HG02973 (cell line): ENCODE data around the gene MTMR1.

Experiments used
- ATAC-seq: cut with Tn5 transposase; IDR thresholded peaks from one replicate; pipeline ENCODE4 v1.9.1; 2021; ENCODE audit warnings: moderate library complexity; ENCODE audit not compliant: unreplicated experiment

Gene MTMR1

DNA sequence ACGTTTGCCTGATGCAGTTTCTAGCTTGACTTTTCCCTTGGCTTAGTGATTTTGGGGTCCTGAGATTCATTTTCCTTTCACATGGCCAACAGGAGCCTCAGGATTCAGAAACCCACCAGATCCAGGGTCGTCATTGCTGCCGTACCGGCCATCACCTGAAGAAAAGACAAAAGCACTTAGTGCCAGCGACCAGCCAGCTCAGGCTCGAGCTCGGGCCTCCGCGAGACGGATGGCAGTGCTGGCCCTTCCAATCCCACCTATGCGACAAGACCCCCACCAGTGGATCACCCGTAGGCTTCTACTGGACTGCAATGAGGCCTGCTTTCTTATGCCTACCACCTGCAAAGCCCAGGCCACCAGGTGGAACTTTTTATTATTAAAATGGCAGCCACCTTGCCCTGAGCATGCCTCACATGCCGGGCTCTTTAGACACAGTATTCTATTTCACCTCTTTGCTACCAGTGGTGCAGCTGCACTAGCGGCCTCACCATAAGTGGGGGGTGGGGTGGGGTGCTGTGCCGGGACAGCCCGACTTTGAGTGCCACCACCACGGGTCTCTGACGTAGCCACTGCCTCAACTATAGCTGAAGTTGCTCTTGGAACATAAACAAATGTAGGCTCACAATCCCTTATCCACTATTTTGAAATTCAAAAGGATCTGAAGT is 84.3 kb downstream of the MTMR1 start:
- no peak for ATAC-seq

DNA sequence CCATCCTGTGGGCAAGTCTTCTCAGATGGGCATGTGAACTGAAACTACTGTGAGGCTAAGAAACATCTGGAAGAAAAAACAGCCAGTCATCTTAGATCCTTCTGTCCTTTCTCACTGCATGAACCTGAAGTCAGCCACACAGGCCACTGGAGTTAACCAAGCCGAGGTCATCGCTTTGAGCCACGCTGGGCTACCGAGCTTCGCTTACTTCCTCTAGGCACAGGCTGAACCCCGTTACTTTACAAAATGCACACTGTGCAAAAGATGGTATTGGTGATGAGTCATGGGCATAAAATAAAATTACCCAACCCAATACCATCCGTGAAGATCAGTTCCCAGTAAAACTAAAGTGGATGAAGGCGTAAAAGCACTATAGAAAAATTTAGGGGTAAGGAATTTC is 86.2 kb downstream of the MTMR1 start:
- ATAC-seq: no peak

DNA sequence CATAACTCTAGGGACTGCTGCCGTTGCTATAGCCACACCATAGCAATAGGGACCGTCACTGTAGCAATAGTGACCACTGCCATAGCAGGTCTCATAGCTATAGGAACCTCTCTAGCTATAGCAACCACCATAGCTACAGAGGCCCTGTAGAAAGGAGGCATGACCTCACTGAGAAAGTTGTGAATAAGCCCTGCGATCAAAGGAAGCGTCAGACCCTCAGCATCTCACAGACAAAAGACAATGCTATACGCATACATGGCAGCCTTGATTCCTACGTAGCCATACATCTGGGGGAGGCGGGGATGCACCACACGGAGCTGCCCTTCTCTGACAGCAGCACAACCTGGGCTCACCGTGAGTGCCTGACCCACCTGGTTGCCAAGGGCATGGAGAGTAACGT is 88.5 kb downstream of the MTMR1 start:
- ATAC-seq: no peak

DNA sequence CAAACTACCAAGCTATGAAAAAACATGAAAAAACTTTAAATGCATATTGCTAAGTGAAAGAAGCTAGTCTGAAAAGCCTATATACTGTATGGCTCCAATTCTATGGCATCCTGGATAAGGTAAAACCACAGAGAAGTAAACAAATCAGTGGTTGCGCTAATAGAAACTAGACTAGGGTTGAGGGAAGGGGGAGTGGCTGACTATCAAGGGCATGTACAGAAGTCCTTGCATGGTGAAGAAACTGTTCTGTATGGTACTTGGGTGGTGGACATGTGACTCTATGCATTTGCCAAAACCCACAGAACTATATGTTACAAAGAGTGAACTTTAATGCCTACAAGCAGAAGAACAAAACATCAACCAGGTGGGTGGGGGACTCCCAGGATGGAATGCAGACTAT is 96.8 kb downstream of the MTMR1 start:
- peak; percentile 54 for ATAC-seq

DNA sequence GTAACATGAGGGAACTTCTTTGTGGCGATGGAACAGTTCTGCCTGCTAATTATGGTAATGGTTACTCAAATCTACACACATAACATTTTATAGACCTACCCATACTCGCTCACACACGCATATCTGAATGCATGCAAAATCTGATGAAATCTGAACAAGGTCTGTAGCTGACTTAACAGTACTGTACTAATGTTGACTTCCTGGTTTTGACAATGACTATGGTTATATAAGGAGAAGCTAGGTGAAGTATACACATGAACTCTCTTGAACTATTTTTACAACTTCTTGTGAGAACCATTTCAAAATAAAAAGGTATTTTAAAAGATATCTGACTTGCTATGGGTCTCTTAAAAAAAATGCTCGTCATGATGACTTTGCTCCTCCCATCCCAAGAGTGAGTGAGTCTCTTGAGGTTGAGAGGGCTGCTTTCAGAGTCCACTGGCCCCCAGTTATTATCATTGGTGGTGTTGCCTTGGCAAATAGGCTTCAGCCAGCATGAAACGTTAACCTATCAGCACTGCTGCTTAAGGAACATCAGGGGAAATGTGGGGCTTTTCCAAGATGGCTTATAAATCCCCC is 99.8 kb downstream of the MTMR1 start:
- ATAC-seq: no peak

DNA sequence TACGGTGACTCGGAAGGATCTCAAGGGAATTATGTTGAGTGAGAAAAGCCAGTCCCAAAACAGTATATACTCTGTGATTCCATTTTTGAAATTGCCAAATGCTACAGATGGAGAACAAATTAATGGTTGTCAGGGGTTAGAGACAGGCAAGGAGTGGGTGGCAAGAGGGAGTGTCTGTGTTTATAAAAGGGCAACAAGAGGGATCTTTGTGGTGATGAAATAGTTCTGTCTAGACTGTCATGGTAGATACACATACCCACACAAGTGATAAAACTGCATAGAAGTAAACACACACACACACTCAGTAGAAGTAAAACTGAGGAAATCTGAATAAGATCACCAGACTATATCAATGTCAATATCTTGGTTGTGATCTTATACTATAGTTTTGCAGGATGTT is 112.5 kb downstream of the MTMR1 start:
- ATAC-seq: no peak

DNA sequence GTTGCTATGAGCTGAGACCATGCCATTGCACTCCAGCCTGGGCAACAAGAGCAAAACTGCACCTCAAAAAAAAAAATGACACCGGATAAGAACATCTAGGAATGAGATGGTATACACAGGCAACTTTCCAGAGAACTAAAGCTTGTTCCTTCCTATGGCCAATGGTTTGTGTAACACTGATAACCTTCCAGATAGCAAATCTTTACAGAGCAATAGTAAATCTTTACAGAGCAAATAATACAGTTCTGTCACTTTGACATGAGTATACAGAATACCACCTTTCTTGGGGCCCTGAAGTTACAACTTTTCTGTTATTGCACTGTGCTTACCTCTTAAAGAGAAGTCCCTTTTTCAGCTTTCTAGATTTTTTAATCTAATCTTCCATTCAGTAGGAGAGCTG is 113.6 kb downstream of the MTMR1 start:
- no peak for ATAC-seq

DNA sequence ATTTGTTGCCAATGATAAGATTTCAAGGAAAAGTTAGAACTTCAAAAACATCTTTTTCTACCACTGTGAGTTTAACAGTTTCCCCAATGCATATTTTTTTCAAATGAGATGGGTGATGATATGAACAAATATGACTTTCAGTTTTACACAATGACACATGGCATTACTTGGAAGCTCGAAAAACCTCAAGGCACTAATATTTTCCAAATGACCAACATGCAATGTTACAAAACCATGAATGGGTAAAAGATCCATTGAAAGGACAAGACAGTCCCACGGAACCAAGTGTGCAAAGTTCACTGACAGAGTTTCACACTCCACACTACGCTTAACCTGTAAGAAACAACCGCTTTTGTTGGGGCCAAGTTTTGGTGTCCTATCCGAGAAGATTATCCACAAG is 120.7 kb downstream of the MTMR1 start:
- ATAC-seq: no peak
